ENCODE results near the gene PPP1R2C. TPM values are rescaled to one million over a fixed set of nuclear protein-coding genes. Genes with fewer than 3 reads are reported as not detected.

The PPP1R2C gene
- total RNA-seq, 1 experiment from 2014 or later = not detected

DNA sequence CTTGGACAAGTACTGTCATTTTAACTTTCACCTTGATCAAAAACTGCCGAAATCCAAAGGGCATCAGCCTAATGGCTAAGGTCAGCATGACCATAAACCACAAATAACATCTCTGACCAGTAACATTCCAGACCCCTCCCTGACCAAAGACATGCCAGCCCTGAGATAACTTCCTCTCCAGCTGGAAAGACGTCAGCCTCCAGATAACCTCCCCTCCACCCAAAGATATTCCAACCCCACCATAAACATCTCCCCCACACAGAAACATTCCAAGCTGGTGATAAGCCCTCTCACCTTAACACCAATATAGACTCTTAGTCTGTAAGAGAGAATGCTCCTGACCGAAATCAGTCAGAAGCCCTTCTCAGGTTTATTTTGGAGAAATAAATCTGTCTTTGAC is 7.4 kb downstream of the PPP1R2C start:
- no peak for DNase-seq (ENCODE audit: low spot score)
- POLR2A ChIA-PET (ENCODE audit: low non-redundant PET) = no interaction called here
- intact Hi-C loops (cut with micrococcal nuclease; ENCODE audit: unreplicated experiment) = no loop called here
- TF ChIP-seq EZH2 (IDR thresholded peaks at IDR 0.05; ENCODE audit: borderline replicate concordance, low read depth, low read length, poor library complexity, severe bottlenecking) = no peak
- TF ChIP-seq, protein P1, sequence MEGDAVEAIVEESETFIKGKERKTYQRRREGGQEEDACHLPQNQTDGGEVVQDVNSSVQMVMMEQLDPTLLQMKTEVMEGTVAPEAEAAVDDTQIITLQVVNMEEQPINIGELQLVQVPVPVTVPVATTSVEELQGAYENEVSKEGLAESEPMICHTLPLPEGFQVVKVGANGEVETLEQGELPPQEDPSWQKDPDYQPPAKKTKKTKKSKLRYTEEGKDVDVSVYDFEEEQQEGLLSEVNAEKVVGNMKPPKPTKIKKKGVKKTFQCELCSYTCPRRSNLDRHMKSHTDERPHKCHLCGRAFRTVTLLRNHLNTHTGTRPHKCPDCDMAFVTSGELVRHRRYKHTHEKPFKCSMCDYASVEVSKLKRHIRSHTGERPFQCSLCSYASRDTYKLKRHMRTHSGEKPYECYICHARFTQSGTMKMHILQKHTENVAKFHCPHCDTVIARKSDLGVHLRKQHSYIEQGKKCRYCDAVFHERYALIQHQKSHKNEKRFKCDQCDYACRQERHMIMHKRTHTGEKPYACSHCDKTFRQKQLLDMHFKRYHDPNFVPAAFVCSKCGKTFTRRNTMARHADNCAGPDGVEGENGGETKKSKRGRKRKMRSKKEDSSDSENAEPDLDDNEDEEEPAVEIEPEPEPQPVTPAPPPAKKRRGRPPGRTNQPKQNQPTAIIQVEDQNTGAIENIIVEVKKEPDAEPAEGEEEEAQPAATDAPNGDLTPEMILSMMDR (conservative IDR thresholded peaks at IDR 0.05; ENCODE audit: low read depth, low read length) = no peak
- no peaks in the 10 kb centered on the region for H3K36me3 ChIP-seq (ENCODE audit: insufficient read depth, low read length, poor library complexity, severe bottlenecking)
- H3K27ac ChIP-seq (ENCODE audit: low read depth, low read length, poor library complexity, severe bottlenecking) = no peak overlapping the region
- CTCF ChIA-PET = no interaction called here
- H3K4me3 ChIP-seq (ENCODE audit: low read depth, low read length, poor library complexity, severe bottlenecking) = no peak overlapping the region
- no peaks in the 10 kb centered on the region for H3K27me3 ChIP-seq (replicated peaks; ENCODE audit: insufficient read depth, low read depth, low read length, poor library complexity)
- no peaks in the 10 kb centered on the region for H3K9me3 ChIP-seq (ENCODE audit: low read depth, low read length, poor library complexity, severe bottlenecking)
- BruUV-seq (replicated peaks) = no TSS peak
- H3K4me1 ChIP-seq (ENCODE audit: insufficient read depth, low read length, poor library complexity, severe bottlenecking) = no peaks in the 10 kb centered on the region

GRCh38 chrX:42759881-42760280 is 18.1 kb downstream of the PPP1R2C start:
- intact Hi-C loops (cut with micrococcal nuclease; ENCODE audit: unreplicated experiment) = no loop called here
- Histone ChIP-seq H3K27me3 (replicated peaks; ENCODE audit: insufficient read depth, low read depth, low read length, poor library complexity) (no peaks in the 10 kb centered on the region), H3K36me3 (ENCODE audit: insufficient read depth, low read length, poor library complexity, severe bottlenecking) (no peaks in the 10 kb centered on the region), H3K9me3 (ENCODE audit: low read depth, low read length, poor library complexity, severe bottlenecking) (no peaks in the 10 kb centered on the region), H3K27ac (ENCODE audit: low read depth, low read length, poor library complexity, severe bottlenecking) (no peak overlapping the region), H3K4me3 (ENCODE audit: low read depth, low read length, poor library complexity, severe bottlenecking) (no peak overlapping the region), H3K4me1 (ENCODE audit: insufficient read depth, low read length, poor library complexity, severe bottlenecking) (no peaks in the 10 kb centered on the region)
- no peak for TF ChIP-seq EZH2 (IDR thresholded peaks at IDR 0.05; ENCODE audit: borderline replicate concordance, low read depth, low read length, poor library complexity, severe bottlenecking)
- TF ChIP-seq, protein P1 (conservative IDR thresholded peaks at IDR 0.05; ENCODE audit: low read depth, low read length) = no peak
- BruUV-seq (replicated peaks) = no TSS peak
- ChIA-PET CTCF (no interaction called here), POLR2A (ENCODE audit: low non-redundant PET) (no interaction called here)
- DNase-seq (ENCODE audit: low spot score) = no peak

GRCh38 chrX:42755815-42756214 is 22.1 kb downstream of the PPP1R2C start:
- no peak overlapping the region for H3K27ac ChIP-seq (ENCODE audit: low read depth, low read length, poor library complexity, severe bottlenecking)
- H3K9me3 ChIP-seq (ENCODE audit: low read depth, low read length, poor library complexity, severe bottlenecking) = no peaks in the 10 kb centered on the region
- no peaks in the 10 kb centered on the region for H3K4me1 ChIP-seq (ENCODE audit: insufficient read depth, low read length, poor library complexity, severe bottlenecking)
- POLR2A ChIA-PET (ENCODE audit: low non-redundant PET) = no interaction called here
- H3K27me3 ChIP-seq (replicated peaks; ENCODE audit: insufficient read depth, low read depth, low read length, poor library complexity) = no peaks in the 10 kb centered on the region
- CTCF ChIA-PET = no interaction called here
- H3K36me3 ChIP-seq (ENCODE audit: insufficient read depth, low read length, poor library complexity, severe bottlenecking) = no peaks in the 10 kb centered on the region
- peak; percentile 15 for DNase-seq (ENCODE audit: low spot score)
- H3K4me3 ChIP-seq (ENCODE audit: low read depth, low read length, poor library complexity, severe bottlenecking) = no peak overlapping the region
- no TSS peak for BruUV-seq (replicated peaks)
- intact Hi-C loops (cut with micrococcal nuclease; ENCODE audit: unreplicated experiment) = no loop called here
- TF ChIP-seq EZH2 (IDR thresholded peaks at IDR 0.05; ENCODE audit: borderline replicate concordance, low read depth, low read length, poor library complexity, severe bottlenecking) = no peak
- TF ChIP-seq, protein P1 (conservative IDR thresholded peaks at IDR 0.05; ENCODE audit: low read depth, low read length) = no peak

All from A673 (cell line).